ENCODE data around the gene MGME1.
A peak's percentile ranks its signal among the peaks of the same experiment; 100 is the strongest.
"Not testable (repeated sequence)": the region's sequence is repeated elsewhere in the genome, so short reads cannot be mapped to it uniquely, and the experiment has no call there.

Gene MGME1

DNA sequence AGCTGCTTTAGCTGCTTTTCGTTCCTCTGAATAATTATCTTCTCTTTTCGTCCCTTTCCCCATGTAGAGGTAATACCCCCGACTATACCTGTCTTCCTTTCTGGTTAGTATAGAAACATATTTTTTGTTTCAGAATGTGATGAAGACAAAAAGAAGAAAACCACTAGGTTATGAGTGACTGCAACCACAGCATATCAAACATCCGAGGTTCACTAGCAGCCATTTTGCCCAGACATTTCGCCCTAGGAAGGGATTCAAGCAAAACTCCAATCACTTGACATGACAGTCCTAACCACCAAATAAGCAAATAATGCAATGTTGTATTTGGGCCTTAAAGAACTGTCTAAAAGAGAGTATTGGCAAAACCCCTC, 9.6 kb upstream of the MGME1 start:
- CTCF ChIA-PET: interaction anchor here (0.5 kb wide), 1 partner anchor 368 kb away, joined by 4 read pairs; no protein-coding TSS in a partner anchor
- POLR2A ChIA-PET: interaction anchor here (1.2 to 2.8 kb wide), 2 partner anchors 10 to 389 kb away, joined by 3 to 42 read pairs; partner anchors contain the start of genes DSTN, MGME1 and SNX5

DNA sequence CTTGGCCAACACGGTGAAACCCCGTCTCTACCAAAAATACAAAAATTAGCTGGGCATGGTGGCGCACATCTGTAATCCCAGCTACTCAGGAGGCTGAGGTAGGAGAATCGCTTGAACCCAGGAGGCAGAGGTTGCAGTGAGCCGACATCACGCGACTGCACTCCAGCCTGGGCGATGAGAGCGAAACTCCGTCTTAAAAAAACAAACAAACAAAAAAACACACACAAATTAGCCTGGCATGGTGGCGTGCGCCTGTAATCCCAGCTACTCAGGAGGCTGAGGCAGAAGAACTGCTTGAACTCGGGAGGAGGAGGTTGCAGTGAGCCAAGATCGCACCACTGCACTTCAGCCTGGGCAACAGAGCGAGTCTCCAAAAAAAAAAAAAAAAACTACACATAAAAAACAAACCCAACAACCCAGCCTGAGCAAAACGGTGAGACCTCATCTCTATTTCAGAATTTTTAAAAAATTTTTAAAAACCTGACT, 8.4 kb upstream of the MGME1 start:
- POLR2A ChIA-PET: interaction anchor here (1.2 to 2.8 kb wide), 2 partner anchors 9 to 15 kb away, joined by 3 to 42 read pairs; partner anchors contain the start of genes MGME1 and SNX5
- TF ChIP-seq ZNF384 (IDR thresholded peaks at IDR 0.05): peak; percentile 38; the same call in 1 of the 2 replicates
- CTCF ChIA-PET: not testable (repeated sequence)

More for the DNA sequence above, 9.6 kb upstream of the MGME1 start:
- no peak for DNase-seq (ENCODE audit: extremely low spot score)
- TF ChIP-seq SUZ12 (IDR thresholded peaks at IDR 0.05): no peak
- no peak for TF ChIP-seq FOXK2 (IDR thresholded peaks at IDR 0.05)
- no peak for TF ChIP-seq HDGF (IDR thresholded peaks at IDR 0.05; ENCODE audit: borderline replicate concordance)
- TF ChIP-seq FOXA1 (IDR thresholded peaks at IDR 0.05): no peak
- no peak for TF ChIP-seq SP1 (IDR thresholded peaks at IDR 0.05)
- TF ChIP-seq LEF1 (IDR thresholded peaks at IDR 0.05; ENCODE audit: borderline replicate concordance): no peak
- TF ChIP-seq BHLHE40 (IDR thresholded peaks at IDR 0.05; ENCODE audit: borderline replicate concordance): no peak
- no peak for TF ChIP-seq ELF4 (IDR thresholded peaks at IDR 0.05)
- TF ChIP-seq PKNOX1 (IDR thresholded peaks at IDR 0.05): no peak

DNA sequence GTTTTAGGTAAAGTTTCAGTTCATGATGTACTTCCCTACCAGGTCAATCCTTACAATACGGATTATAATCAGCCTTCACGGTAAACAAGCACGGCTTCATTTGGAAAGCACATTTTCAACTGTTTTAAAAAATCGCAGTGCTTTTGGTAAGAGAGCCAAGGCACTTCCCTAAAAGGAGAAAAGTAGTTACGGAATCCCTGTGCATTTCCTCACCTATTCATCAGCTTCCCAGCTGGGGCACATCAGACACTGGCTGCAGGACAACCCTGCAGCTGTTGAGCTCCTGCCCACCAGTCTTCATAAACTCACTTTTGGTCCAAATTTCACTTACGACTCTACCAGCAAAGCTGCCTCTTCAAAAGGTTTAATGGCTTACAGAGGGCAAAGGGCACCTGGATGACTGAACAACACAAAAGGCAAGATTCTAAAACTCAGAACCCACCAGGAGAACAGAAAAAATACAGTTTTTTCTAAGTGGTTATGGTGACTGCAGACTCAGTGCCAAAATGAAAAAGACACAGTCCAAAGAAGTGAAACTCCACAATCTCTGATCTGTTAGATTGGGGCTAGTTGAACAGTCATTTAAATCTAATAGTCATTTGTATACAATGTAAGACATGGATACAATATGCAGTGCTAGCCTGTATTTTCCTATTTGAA, 7.8 kb upstream of the MGME1 start:
- no peak for DNase-seq (ENCODE audit: extremely low spot score)
- CTCF ChIA-PET: no interaction called here
- POLR2A ChIA-PET: interaction anchor here (1.2 kb wide), 1 partner anchor 14 kb away, joined by 3 read pairs; no protein-coding TSS in a partner anchor
- TF ChIP-seq BHLHE40 (IDR thresholded peaks at IDR 0.05; ENCODE audit: borderline replicate concordance): no peak
- 0 out of 2 replicates have a peak, but pooled peaks have one; percentile 1 for TF ChIP-seq ZNF384 (IDR thresholded peaks at IDR 0.05)

More for the DNA sequence above, 8.4 kb upstream of the MGME1 start:
- not testable (repeated sequence) for DNase-seq (ENCODE audit: extremely low spot score)

GRCh38 chr20:17961587-17961940, 7.3 kb upstream of the MGME1 start:
- no peak for DNase-seq (ENCODE audit: extremely low spot score)
- ChIA-PET POLR2A (no interaction called here), CTCF (no interaction called here)
- TF ChIP-seq HDGF (IDR thresholded peaks at IDR 0.05; ENCODE audit: borderline replicate concordance) (no peak), ARNT (IDR thresholded peaks at IDR 0.05) (no peak), SUZ12 (IDR thresholded peaks at IDR 0.05) (no peak), PKNOX1 (IDR thresholded peaks at IDR 0.05) (no peak), LEF1 (IDR thresholded peaks at IDR 0.05; ENCODE audit: borderline replicate concordance) (no peak), FOXM1 (IDR thresholded peaks at IDR 0.05; ENCODE audit: borderline replicate concordance) (no peak), BHLHE40 (IDR thresholded peaks at IDR 0.05; ENCODE audit: borderline replicate concordance) (no peak), TARDBP (IDR thresholded peaks at IDR 0.05) (no peak), FOXK2 (IDR thresholded peaks at IDR 0.05) (no peak), ZNF384 (IDR thresholded peaks at IDR 0.05) (no peak)

DNA sequence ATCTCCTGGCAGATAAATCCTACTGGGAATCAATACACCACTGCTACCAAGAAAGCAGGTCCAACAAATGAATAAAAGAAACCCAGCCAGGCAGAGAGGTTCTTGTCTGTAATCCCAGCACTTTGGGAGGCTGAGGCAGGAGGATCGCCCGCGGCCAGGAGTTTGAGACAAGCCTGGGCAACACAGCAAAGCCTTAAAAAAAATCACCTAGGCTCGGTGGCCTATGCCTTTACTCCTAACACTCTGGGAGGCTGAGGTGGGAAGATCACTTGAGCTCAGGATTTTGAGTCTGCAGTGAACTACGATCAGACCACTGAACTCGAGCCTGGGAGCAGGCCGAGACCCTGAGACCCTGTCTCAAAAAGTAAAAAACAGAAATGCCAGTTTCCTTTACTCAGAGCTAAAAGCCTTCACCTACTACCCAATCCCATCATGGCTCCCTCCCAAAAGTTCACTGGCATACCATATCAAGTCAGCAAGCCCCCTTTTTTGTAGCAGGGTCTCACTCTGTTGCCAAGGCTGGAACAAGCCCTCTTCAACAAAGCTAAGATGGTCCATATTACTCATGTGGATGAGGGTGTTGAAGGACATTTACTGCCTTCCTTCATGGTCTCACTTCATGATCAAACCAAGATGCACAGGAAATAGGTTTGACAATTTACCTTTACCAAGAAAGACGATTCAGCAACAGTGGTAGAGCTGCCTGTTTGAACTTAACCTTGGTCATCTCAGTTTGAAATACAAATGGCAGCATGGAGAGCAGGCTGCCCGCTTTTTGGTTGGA, 5.5 kb upstream of the MGME1 start:
- ChIA-PET POLR2A (interaction anchor here (0.6 to 1.3 kb wide), 3 partner anchors 35 to 324 kb away, joined by 3 to 5 read pairs (median 3); partner anchors contain the start of genes KAT14, PET117 and ZNF133), CTCF (interaction anchor here (0.6 kb wide), 1 partner anchor 38 kb away, joined by 3 read pairs; no protein-coding TSS in a partner anchor)
- no peak for DNase-seq (ENCODE audit: extremely low spot score)
- TF ChIP-seq HDGF (IDR thresholded peaks at IDR 0.05; ENCODE audit: borderline replicate concordance) (no peak), CTBP1 (IDR thresholded peaks at IDR 0.05; ENCODE audit: borderline replicate concordance) (no peak), ZNF384 (IDR thresholded peaks at IDR 0.05) (no peak), L3MBTL2 (conservative IDR thresholded peaks at IDR 0.05) (no peak)

- TF ChIP-seq FOXM1 (IDR thresholded peaks at IDR 0.05; ENCODE audit: borderline replicate concordance) (no peak), SUZ12 (IDR thresholded peaks at IDR 0.05) (no peak), FOXA1 (IDR thresholded peaks at IDR 0.05) (no peak), ARNT (IDR thresholded peaks at IDR 0.05) (no peak), CTBP1 (IDR thresholded peaks at IDR 0.05; ENCODE audit: borderline replicate concordance) (no peak), SP1 (IDR thresholded peaks at IDR 0.05) (no peak), ZNF384 (IDR thresholded peaks at IDR 0.05) (no peak), FOXK2 (IDR thresholded peaks at IDR 0.05) (no peak)
- ChIA-PET POLR2A (interaction anchor here (1.1 to 1.3 kb wide), 2 partner anchors 34 to 174 kb away, joined by 3 to 5 read pairs; partner anchors contain the start of genes KAT14 and PET117), CTCF (interaction anchor here (0.6 kb wide), 1 partner anchor 37 kb away, joined by 3 read pairs; no protein-coding TSS in a partner anchor)
- no peak for DNase-seq (ENCODE audit: extremely low spot score)
Observed at GRCh38 chr20:17964073-17964472, 4.7 kb upstream of the MGME1 start.

- CTCF ChIA-PET: no interaction called here
- POLR2A ChIA-PET: interaction anchor here (1.3 kb wide), 1 partner anchor 34 kb away, joined by 5 read pairs; no protein-coding TSS in a partner anchor
- no peak for TF ChIP-seq NFRKB (IDR thresholded peaks at IDR 0.05)
- TF ChIP-seq FOXK2 (IDR thresholded peaks at IDR 0.05): 0 out of 2 replicates have a peak, but pooled peaks have one; percentile 7
- no peak for TF ChIP-seq LEF1 (IDR thresholded peaks at IDR 0.05; ENCODE audit: borderline replicate concordance)
- TF ChIP-seq BHLHE40 (IDR thresholded peaks at IDR 0.05; ENCODE audit: borderline replicate concordance): no peak
- no peak for DNase-seq (ENCODE audit: extremely low spot score)
Observed at GRCh38 chr20:17964632-17965031, 4.2 kb upstream of the MGME1 start.
